Measurements from ENCODE around the gene SIPA1L3. TPM values are rescaled to one million over a fixed set of nuclear protein-coding genes. Genes with fewer than 3 reads are reported as not detected.

The SIPA1L3 gene
- total and polyA plus RNA-seq, 11 donors, result 4.7 to 22.9 (median 8.8) TPM

- H3K27me3 ChIP-seq, result peaks cover 7 to 80% (median 37%) of the 10 kb centered on the region in 9 donors
- H3K27ac ChIP-seq, result no peak overlapping the region
- no peak overlapping the region for H3K4me3 ChIP-seq
- no peaks in the 10 kb centered on the region for H3K9me3 ChIP-seq
- DNase-seq (no peak), ATAC-seq (no peak)
- WGBS, 4 donors, result 51 to 77% (median 67%) methylated on average over 42 to 64 of the region's 64 CpGs
- H3K4me1 ChIP-seq, result peaks cover 0 to 11% (median 5%) of the 10 kb centered on the region in 12 donors
- no peaks in the 10 kb centered on the region for H3K36me3 ChIP-seq
- intact Hi-C loops (cut with DNase I), result loop anchor here in 4 of 10 donors (10.0 kb wide), 3 partner anchors 77 to 327 kb away; partner anchors contain the start of genes SIPA1L3 (in 1 of the 4) and WDR87 (in 1 of the 4)
- TF ChIP-seq POLR2A (IDR thresholded peaks at IDR 0.05), result no peak
- TF ChIP-seq CTCF (IDR thresholded peaks at IDR 0.05), result no peak
Observed at GRCh38 chr19:38221919-38222830, 315.2 kb downstream of the SIPA1L3 start.

GRCh38 chr19:38223119-38223523 is 316.1 kb downstream of the SIPA1L3 start:
- H3K27ac ChIP-seq, result no peak overlapping the region
- no peak for TF ChIP-seq POLR2A (IDR thresholded peaks at IDR 0.05)
- no peak for TF ChIP-seq CTCF (IDR thresholded peaks at IDR 0.05)
- H3K4me3 ChIP-seq, result no peak overlapping the region
- 88 to 94% (median 90%) methylated on average over 3 of the region's 3 CpGs for WGBS, 4 donors
- intact Hi-C loops (cut with DNase I), result loop anchor here in 4 of 10 donors (10.0 kb wide), 3 partner anchors 78 to 328 kb away; partner anchors contain the start of genes SIPA1L3 (in 1 of the 4) and WDR87 (in 1 of the 4)
- H3K4me1 ChIP-seq, result peaks cover 0 to 12% (median 5%) of the 10 kb centered on the region in 12 donors
- ATAC-seq (no peak), DNase-seq (no peak)
- H3K27me3 ChIP-seq, result peaks cover 14 to 90% (median 46%) of the 10 kb centered on the region in 9 donors
- H3K9me3 ChIP-seq, result no peaks in the 10 kb centered on the region
- no peaks in the 10 kb centered on the region for H3K36me3 ChIP-seq

DNA sequence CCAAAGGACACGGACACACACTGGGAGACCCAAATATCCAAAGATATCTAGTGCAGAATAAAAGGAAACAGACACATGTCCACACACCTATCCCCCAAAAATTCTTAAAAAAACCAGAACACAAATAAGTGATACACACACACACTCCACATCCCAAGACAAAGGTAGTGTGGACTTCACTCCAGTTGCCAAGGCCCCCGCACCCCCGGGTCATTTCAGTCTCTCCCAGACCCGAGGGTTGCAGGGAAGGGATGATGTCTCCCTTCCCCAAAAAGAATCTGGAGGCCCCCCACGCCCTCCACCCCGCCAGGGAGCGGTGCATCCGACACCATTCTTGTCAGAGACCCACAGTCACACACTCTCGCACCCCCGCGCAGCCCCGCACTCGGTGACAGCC is 316.6 kb downstream of the SIPA1L3 start:
- peak overlapping the region; percentile 14 to 58 (median 46) for H3K4me3 ChIP-seq

More for the DNA sequence above, 316.6 kb downstream of the SIPA1L3 start:
- Histone ChIP-seq H3K27ac (no peak overlapping the region), H3K9me3 (no peaks in the 10 kb centered on the region), H3K27me3 (peaks cover 16 to 92% (median 51%) of the 10 kb centered on the region in 9 donors), H3K36me3 (no peaks in the 10 kb centered on the region), H3K4me1 (peaks cover under 1 to 17% (median 10%) of the 10 kb centered on the region in 12 donors)
- TF ChIP-seq POLR2A (IDR thresholded peaks at IDR 0.05) (no peak), CTCF (IDR thresholded peaks at IDR 0.05) (no peak)
- intact Hi-C loops (cut with DNase I), result loop anchor here in 4 of 10 donors (10.0 kb wide), 3 partner anchors 79 to 329 kb away; partner anchors contain the start of genes SIPA1L3 (in 1 of the 4) and WDR87 (in 1 of the 4)
- 9 to 17% (median 11%) methylated on average over 8 to 13 of the region's 13 CpGs for WGBS, 4 donors
- DNase-seq (no peak), ATAC-seq (no peak)

Measured in heart left ventricle (tissue), 16 donors.